SK-N-SH (cell line): ENCODE measurements around the gene BTN1A1.

Source experiments
- CTCF ChIP-seq: fragments of 200-600 bp; sonication (generic); IDR thresholded peaks from 2 replicates; pipeline ENCODE4 v1.6.1; 2017; ENCODE audit warnings: antibody characterized with exemption, mild to moderate bottlenecking, moderate library complexity
- MXI1 ChIP-seq: IDR thresholded peaks from 2 replicates; pipeline ENCODE4 v1.6.1; 2012; ENCODE audit warnings: mild to moderate bottlenecking, low read depth, low read length, improper control_type of control experiment

GRCh38 chr6:26468829-26469228, 31.3 kb upstream of the BTN1A1 start:
- TF ChIP-seq CTCF (no peak), MXI1 (no peak)
